ENCODE results near the gene PRRG1.

GRCh38 chrX:37347420-37347819 lies 1.7 kb upstream of the PRRG1 start:
- no peak for TF ChIP-seq POLR2A (IDR thresholded peaks at IDR 0.05)
- TF ChIP-seq CTCF (IDR thresholded peaks at IDR 0.05) = no peak

Measured in ovary (tissue), 3 donors.